ENCODE measurements around the gene CATSPERB. TPM values are rescaled to one million over a fixed set of nuclear protein-coding genes. Genes with fewer than 3 reads are reported as not detected.

The CATSPERB gene
- total RNA-seq, 6 experiments from 2014 or later, result 0.19 to 0.55 (median 0.38) TPM; not detected in 1

GRCh38 chr14:91723501-91723900, 8.4 kb downstream of the CATSPERB start:
- Histone ChIP-seq H3K9me3 (no peaks in the 10 kb centered on the region), H3K27me3 (no peaks in the 10 kb centered on the region), H3K4me3 (no peak overlapping the region), H3K36me3 (no peaks in the 10 kb centered on the region), H3K4me1 (no peaks in the 10 kb centered on the region), H3K27ac (no peak overlapping the region)
- 62% methylated on average over 2 of the region's 2 CpGs for WGBS (ENCODE audit: insufficient coverage, low coverage, low lambda C conversion rate, missing lambda C conversion rate)
- DNase-seq (no peak), ATAC-seq (no peak)
- intact Hi-C loops (cut with DNase I), result no loop called here
- no peak for TF ChIP-seq CTCF (IDR thresholded peaks at IDR 0.05)
- TF ChIP-seq POLR2A (IDR thresholded peaks at IDR 0.05), result no peak

- intact Hi-C loops (cut with DNase I), result no loop called here
- no peaks in the 10 kb centered on the region for H3K36me3 ChIP-seq
- H3K27me3 ChIP-seq, result no peaks in the 10 kb centered on the region
These were observed 9.5 kb downstream of the CATSPERB start for GRCh38 chr14:91722386-91722785.

GRCh38 chr14:91719839-91720238, 12.0 kb downstream of the CATSPERB start:
- Histone ChIP-seq H3K4me1 (no peaks in the 10 kb centered on the region), H3K36me3 (no peaks in the 10 kb centered on the region), H3K9me3 (no peaks in the 10 kb centered on the region), H3K27ac (no peak overlapping the region), H3K4me3 (no peak overlapping the region), H3K27me3 (no peaks in the 10 kb centered on the region)
- no peak for TF ChIP-seq CTCF (IDR thresholded peaks at IDR 0.05)
- TF ChIP-seq POLR2A (IDR thresholded peaks at IDR 0.05), result no peak
- intact Hi-C loops (cut with DNase I), result no loop called here
- WGBS (ENCODE audit: insufficient coverage, low coverage, low lambda C conversion rate, missing lambda C conversion rate), result 65% methylated on average over 3 of the region's 3 CpGs
- no peak for DNase-seq
- no peak for ATAC-seq

More at GRCh38 chr14:91722386-91722785, 9.5 kb downstream of the CATSPERB start:
- H3K9me3 ChIP-seq, result no peaks in the 10 kb centered on the region
- DNase-seq (no peak), ATAC-seq (no peak)
- no peak for TF ChIP-seq CTCF (IDR thresholded peaks at IDR 0.05)
- TF ChIP-seq POLR2A (IDR thresholded peaks at IDR 0.05), result no peak
- H3K4me3 ChIP-seq, result no peak overlapping the region
- H3K4me1 ChIP-seq, result no peaks in the 10 kb centered on the region
- H3K27ac ChIP-seq, result no peak overlapping the region

GRCh38 chr14:91716999-91717398, 14.9 kb downstream of the CATSPERB start:
- 100% methylated on average over 1 of the region's 1 CpG for WGBS (ENCODE audit: insufficient coverage, low coverage, low lambda C conversion rate, missing lambda C conversion rate)
- Histone ChIP-seq H3K9me3 (no peaks in the 10 kb centered on the region), H3K27me3 (no peaks in the 10 kb centered on the region), H3K27ac (no peak overlapping the region), H3K36me3 (peaks cover 0 to under 1% (median 0%) of the 10 kb centered on the region in 4 donors), H3K4me1 (no peaks in the 10 kb centered on the region), H3K4me3 (no peak overlapping the region)
- intact Hi-C loops (cut with DNase I), result no loop called here
- TF ChIP-seq POLR2A (IDR thresholded peaks at IDR 0.05), result no peak
- TF ChIP-seq CTCF (IDR thresholded peaks at IDR 0.05), result no peak
- no peak for ATAC-seq
- no peak for DNase-seq

GRCh38 chr14:91714805-91715204, 17.1 kb downstream of the CATSPERB start:
- ATAC-seq (no peak), DNase-seq (no peak)
- H3K4me3 ChIP-seq, result no peak overlapping the region
- no peak overlapping the region for H3K27ac ChIP-seq
- TF ChIP-seq POLR2A (IDR thresholded peaks at IDR 0.05) (no peak), CTCF (IDR thresholded peaks at IDR 0.05) (no peak)
- H3K36me3 ChIP-seq, result peaks cover 0 to 2% (median 0%) of the 10 kb centered on the region in 4 donors
- intact Hi-C loops (cut with DNase I), result no loop called here
- no peaks in the 10 kb centered on the region for H3K9me3 ChIP-seq
- no peaks in the 10 kb centered on the region for H3K4me1 ChIP-seq
- H3K27me3 ChIP-seq, result no peaks in the 10 kb centered on the region
- WGBS (ENCODE audit: insufficient coverage, low coverage, low lambda C conversion rate, missing lambda C conversion rate), result 73% methylated on average over 6 of the region's 6 CpGs
